Left ventricle myocardium superior (tissue), 1 donor: ENCODE results near the gene PHB1. TPM values are rescaled to one million over a fixed set of nuclear protein-coding genes. Genes with fewer than 3 reads are reported as not detected.
A peak's percentile ranks its signal among the peaks of the same experiment; 100 is the strongest.
"Not testable (repeated sequence)": the region's sequence is repeated elsewhere in the genome, so short reads cannot be mapped to it uniquely, and the experiment has no call there.

Experiments
- ATAC-seq: fragments of 200-7000 bp; cut with Tn5 transposase; one replicate; pipeline ENCODE4 v1.9.1; 2020; ENCODE audit warnings: mild to moderate bottlenecking, moderate library complexity
- DNase-seq: peaks from one replicate; pipeline ENCODE4 v3.0.0-alpha.2; 2020
- intact Hi-C: fragments of 100-400 bp; cut with micrococcal nuclease; formaldehyde crosslinking; loops from one replicate; pipeline ENCODE4 v1.11.0; 2022
- total RNA-seq: library from RNA; stranded (reverse); fragmentation: NEBNext Ultra II Directional; extraction: Animal tissue kit (Norgen Biotek cat#: 25700); gene quantifications from one replicate; pipeline ENCODE4 v1.2.1, GENCODE V29; 2021
- donor health status: DM: no; HTN: yes; CAD: no; lungs with severe emphysema.

The PHB1 gene
- total RNA-seq, 1 donor from 2014 or later, result 245 TPM

DNA sequence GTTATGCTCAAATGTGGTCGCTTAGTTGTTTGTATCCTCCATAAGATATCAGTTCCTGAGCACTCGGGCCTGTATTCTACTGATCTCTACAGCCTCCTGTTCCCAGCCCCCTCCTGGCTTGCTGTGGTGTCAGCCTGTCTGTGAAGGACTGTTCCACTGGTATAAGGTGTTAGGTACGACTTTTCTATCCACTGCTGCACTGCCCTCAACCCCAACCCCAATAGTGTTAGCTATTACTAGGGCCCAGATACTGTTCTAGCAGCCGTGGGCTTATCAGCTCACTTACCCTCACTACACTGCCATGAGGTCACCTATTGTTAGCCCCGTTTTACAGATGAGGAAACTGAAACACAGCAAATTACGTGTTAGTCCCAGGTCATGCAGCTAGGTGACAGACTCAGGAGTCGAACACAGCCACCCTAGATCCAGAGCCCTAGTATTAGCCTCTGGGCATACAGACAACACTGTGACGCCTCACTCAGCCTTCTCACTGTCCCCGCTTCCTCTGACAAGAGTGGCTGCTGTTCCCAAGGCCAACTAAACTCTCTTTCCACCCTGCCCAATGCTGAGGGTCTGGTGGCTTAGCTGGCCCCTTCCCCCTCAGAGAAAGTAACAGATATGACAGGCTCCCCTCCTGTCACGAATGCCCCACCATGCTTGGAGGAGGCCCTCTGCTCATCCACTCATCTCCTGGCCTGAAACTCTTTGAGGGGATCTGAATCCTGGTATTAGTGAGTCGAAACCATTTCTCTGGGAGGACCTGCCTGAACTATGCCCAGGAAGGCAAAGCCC is 27.0 kb downstream of the PHB1 start:
- ATAC-seq (no peak), DNase-seq (no peak)
- intact Hi-C loops, result no loop called here

DNA sequence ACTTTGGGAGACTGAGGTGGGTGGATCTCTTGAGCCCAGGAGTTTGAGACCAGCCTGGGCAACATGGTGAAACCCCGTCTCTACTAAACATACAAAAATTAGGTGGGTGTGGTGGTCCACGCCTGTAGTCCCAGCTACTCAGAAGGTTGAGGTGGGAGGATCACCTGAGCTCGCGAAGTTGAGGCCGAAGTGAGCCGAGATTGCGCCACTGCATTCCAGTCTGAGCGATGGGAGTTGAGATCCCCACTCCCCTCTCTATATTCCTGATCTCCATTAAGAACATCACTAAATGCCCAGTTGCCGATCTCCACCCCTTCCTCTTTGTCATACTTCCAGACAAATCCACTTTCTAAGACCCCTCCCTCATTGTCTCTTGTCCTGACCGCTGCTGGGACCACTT is 28.3 kb downstream of the PHB1 start:
- no peak for DNase-seq
- no peak for ATAC-seq
- intact Hi-C loops, result no loop called here

DNA sequence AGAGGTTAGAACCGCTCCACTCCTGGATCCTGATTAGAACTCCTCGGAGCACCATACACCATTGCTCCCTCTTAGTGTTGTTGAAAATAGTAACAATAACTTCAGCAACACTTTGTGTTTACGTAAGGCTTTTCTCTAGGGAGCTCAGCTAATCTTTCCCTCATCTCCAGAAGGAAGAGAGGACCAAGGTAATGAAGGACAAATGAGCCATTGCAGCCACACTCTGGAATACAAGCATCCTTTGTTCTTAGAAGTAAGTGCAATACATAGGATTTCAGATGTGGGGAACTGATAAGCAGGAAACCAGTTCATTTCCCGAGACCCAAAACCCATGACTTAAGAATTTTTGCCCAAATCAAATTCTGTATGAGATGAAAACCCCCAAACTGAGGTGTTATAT is 29.7 kb downstream of the PHB1 start:
- intact Hi-C loops, result no loop called here
- ATAC-seq, result no peak
- DNase-seq, result no peak

DNA sequence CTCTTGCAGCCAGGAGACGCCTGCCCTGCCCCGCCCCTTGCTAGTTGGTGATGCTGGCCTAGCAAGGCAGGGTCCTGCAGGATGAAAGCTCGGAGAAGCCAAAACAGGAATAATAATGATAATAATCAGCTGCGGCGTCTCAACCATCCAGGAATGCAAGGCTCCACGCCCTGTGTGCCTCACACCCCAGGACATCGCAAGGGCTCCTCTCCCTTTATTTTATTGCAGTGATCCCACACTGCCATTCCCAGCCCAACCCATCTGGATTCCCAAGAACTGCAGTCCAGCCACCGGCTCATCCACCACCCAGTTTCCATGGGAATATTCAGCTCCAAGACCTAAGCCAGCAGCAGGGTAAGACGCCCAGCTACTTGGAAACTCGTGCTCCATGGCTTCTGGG is 31.6 kb downstream of the PHB1 start:
- ATAC-seq (no peak), DNase-seq (no peak)
- intact Hi-C loops, result no loop called here

DNA sequence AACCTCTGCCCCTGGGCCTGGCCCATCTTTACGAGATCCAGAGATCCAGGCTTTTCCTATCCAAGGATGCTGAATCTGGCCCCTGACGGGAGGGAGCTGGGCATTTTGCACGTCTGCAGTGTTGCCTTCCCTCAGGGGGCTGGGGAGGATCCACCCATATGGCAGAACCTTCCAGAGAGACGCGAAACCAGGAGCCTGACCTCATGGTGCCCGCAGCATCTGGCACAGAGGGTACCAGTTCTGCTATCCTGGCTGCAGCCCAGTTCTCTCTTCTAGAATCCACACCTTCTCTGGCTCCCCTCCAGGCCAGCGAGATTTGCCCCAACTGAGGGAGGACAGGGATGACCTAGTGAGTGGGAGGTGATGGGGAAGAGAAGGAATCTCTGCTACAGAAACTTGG is 32.1 kb downstream of the PHB1 start:
- DNase-seq, result peak; percentile 48
- intact Hi-C loops, result no loop called here

DNA sequence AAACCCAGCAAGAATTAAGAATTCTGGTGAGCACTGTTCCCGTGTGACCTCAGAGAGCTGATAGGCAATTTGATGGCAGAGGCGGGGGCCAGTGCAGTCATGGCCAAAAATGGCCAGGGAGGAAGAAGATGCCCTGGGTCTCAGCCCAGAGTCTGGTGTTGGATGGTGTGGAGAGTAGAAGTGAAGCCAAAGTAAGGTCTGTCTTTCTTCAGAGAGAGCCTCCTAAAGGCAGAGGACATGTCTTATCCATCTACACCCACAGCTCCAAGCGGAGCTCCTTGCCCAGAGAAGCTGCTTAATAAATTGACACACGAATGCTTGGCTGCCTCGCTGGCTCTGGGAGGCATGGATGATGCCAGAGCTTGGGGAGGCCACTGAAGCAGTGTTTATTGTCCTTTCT is 32.9 kb downstream of the PHB1 start:
- DNase-seq (no peak), ATAC-seq (no peak)
- intact Hi-C loops, result no loop called here

More for the DNA sequence above, 32.1 kb downstream of the PHB1 start:
- peak; percentile 59 for ATAC-seq

DNA sequence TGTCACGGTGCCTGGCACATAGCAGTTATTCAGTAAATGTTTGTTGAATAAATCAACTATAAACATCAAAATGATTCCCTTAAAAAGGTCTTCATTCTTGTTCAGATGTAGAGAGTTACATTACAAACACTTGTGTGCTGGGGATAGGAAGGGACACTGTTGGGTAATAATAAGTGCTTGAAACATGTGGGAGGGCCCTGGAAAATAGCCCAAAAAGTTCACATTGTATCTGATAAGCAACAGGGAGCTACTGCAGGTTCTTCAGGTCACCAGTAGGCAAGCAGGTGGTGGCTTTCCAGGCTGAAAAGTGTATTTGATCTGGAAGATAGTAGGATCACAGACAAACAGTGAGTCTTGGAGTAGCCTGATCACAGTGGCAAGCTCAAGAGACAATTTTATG is 33.6 kb downstream of the PHB1 start:
- intact Hi-C loops, result no loop called here
- ATAC-seq (no peak), DNase-seq (no peak)

DNA sequence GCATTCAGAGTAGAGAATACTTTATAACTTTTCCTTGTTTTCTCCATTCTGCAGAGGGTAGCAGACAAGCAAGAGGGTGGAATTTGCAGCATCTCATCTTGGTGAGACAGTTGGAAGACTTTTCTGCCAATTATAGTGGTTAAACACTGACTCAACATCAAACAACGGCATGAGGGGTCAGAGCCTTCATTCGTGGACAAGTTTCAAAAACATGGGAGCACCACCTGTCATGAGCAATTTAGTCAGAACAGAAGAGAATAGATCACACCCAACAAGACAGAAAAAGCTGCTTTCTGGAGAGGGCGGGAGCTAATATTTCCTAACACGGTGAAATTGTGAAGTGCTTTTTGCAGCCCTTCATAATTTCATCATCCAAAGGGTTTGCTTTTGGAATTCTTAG is 34.8 kb downstream of the PHB1 start:
- no peak for ATAC-seq
- intact Hi-C loops, result no loop called here
- DNase-seq, result no peak

DNA sequence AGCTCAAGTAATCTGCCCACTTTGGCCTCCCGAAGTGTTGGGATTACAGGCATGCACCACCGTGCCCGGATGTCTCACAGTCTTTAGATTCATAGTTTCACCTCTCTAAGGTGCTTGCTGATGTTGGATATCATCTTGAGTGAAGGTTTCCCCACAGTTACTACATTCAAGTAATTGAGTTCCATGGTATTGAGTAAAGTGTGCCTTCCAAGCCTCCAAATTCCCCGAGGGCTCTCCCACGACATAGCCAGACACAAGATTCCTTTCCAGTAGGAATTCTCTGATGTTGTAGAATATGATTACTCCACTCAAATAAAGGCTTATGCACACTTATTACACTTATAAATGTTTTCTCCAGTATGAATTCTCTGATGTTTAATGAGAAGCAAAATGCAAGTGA is 36.4 kb downstream of the PHB1 start:
- DNase-seq, result no peak

DNA sequence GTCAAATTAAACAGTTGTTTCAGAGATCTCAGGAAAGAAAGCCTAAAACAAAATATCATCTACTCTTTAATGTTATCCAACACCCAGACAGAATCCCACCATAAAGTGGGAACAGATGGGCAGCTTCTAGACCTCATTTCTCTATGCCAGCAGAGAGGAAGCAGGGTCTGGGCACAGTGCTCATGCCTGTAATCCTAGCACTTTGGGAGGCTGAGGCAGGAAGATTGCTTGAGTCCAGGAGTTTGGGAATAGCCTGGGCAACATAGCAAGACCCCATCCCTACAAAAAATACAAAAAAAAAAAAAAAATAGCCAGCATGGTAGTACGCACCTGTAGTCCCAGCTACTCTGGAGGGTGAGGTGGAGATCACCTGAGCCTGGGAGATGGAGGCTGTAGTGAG is 39.1 kb downstream of the PHB1 start:
- ATAC-seq, result no peak
- intact Hi-C loops, result no loop called here
- no peak for DNase-seq

More for the DNA sequence above, 36.4 kb downstream of the PHB1 start:
- no peak for ATAC-seq
- intact Hi-C loops, result no loop called here

DNA sequence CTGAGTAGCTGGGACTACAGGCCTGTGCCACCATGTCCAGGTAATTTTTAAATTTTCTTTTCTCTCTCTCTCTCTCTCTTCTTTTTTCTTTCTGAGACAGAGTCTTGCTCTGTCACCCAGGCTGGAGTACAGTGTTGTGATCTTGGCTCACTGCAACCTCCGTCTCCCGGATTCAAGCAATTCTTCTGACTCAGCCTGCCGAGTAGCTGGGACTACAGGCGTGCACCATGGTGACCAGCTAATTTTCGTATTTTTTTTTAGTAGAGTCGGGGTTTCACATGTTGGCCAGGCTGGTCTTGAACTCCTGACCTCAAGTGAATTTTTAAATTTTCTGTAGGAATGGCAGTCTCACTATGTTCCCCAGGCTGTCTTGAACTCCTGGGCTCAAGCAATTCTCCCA is 41.6 kb downstream of the PHB1 start:
- ATAC-seq (no peak), DNase-seq (no peak)
- intact Hi-C loops, result no loop called here

DNA sequence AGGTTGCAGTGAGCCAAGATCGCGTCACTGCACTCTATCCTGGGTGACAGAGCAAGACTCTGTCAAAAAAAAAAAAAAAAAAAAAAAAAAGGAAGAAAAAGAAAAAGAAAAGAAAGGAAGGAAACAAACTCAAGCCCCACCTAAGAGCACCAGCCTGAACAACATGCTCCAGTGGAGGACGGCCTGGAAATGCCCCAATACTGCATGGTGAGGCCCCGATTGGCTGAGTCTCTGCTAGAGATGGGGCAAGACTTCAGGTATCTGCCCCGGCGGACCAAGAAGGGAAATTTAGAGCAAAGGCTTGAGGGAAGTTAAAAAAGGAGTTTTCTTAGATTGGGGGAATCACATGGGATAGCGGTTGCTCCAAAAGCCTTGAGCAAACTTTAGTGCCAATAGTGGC is 42.3 kb downstream of the PHB1 start:
- no peak for ATAC-seq
- intact Hi-C loops, result no loop called here
- DNase-seq, result no peak

DNA sequence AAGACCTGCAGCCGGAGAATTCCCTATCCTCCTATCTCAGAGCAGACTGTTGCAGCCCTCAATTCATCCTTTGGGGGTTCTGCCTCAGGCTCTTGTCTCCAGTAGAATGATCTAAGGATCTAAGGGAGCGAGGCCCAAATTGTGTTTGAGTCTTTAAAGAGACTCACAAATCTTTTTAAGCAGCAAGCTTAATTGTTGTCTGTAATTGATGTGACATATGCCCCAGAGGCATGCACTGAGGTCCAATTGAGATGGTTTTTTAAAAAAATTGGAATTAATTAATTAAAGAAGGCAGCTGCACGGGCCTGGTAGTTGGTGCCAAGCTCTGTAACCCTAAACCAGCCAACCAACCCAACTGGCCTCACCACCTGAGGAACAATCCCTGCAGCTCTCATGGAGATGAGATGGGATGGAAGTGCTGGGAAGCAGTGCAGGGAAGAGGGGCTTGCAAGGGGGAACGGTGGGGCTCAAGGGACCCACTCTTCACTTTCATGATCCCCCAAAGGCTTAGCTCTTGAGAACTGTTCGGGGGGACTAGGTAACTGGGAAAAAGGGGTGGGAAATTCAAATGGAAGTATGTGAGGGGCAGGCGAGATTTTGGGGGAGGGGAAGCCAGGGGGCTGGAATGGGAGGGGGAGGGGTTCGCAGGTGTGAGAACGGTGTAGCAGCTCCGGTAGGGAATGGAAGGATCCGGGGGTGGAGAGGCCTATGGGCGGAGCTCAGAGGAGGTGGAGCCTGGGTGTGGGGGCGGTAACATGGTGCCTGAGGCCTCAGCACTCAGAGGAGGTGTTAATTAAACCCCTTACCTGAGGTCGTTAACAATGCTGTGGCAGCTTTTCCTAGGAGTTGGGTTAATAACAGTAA is 43.5 kb downstream of the PHB1 start:
- intact Hi-C loops, result no loop called here
- ATAC-seq, result no peak
- DNase-seq, result no peak

DNA sequence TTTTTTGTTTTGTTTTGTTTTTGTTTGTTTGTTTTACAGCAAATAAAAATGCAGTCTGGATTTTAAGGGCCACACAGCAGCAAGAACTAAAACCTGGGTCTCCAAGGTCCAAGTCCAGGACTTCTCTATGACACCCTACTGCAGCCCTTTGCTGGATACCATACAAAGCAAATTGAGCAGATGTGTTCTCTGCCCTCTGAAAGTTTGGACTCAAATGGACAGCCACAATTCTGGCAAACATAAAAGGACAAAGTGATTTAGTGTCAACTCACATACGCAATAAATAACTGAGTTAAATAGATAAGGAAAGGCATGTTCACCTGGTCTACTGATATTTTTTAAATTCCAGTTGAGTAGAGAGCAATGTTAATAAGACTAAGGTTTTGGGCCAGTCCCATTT is 44.9 kb downstream of the PHB1 start:
- no peak for ATAC-seq
- no peak for DNase-seq
- intact Hi-C loops, result no loop called here

DNA sequence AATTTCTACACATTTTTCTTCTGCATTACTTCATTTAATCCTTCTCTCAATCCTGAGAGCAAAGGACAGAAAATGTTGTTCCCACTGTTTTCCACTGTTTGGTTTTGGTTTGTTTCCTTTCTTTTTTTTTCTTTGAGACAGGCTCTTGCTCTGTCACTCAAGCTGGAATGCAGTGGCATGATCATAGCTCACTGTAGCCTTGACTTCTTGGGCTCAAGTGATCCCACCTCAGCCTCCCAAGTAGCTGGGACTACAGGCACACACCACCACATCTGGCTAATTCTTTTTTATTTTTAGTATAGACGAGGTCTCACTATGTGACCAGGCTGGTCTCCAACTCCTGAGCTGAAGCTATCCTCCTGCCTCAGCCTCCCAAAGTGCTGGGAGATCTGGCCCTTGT is 45.6 kb downstream of the PHB1 start:
- intact Hi-C loops, result no loop called here
- DNase-seq (no peak), ATAC-seq (no peak)

DNA sequence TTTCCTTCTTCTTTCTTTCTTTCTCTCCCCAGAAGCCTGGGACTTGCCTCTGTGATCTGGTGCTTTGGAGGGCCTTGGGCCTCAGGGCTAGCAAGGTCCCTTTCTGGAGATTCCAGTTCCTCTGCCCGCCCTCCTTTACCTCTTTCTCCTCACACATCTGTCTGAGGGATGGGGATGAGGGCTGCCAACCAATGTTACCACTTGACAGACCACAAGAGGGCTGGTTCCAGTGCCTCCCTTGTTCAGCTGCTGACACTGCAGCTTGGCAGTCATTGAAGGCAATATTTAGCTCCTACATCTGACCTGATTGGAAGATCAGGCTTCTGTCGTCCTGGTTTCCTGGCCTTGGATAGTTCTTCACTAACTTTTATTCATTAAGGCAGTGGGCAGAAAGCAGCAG is 49.0 kb downstream of the PHB1 start:
- intact Hi-C loops, result no loop called here
- DNase-seq (no peak), ATAC-seq (no peak)

DNA sequence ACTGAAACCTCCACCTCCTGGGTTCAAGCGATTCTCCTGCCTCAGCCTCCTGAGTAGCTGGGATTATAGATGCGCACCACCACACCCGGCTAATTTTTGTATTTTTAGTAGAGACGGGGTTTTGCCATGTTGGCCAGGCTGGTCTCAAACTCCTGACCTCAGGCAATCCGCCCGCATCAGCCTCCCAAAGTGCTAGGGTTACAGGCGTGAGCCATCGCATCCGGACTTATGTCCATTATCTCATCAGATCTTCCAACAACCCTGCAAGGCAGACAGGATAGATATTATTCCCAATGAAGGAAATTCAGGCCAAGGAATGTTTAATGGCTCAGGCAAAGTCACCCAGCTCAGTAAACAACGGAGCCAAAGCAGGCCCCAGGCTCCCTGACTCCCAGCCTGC is 49.6 kb downstream of the PHB1 start:
- intact Hi-C loops, ATAC-seq, DNase-seq: not testable (repeated sequence)

DNA sequence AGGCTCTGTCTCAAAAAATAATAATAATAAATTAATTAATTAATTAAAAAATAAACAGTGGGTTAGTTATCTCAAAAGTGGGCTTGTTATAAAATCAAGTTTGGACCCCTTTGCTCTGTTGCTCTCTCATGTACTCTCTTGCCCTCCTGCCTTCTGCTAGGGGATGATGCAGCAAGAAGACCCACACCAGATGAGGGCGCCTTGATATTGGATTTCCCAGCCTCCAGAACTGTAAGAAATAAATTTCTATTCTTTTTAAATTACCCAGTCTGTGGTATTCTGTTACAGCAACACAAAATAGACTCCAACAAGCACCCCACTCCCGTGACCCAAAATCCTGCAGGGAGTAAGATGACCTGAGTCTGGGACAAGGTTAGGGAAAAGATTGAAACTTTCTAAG is 50.6 kb downstream of the PHB1 start:
- intact Hi-C loops, result no loop called here
- DNase-seq (no peak), ATAC-seq (no peak)

DNA sequence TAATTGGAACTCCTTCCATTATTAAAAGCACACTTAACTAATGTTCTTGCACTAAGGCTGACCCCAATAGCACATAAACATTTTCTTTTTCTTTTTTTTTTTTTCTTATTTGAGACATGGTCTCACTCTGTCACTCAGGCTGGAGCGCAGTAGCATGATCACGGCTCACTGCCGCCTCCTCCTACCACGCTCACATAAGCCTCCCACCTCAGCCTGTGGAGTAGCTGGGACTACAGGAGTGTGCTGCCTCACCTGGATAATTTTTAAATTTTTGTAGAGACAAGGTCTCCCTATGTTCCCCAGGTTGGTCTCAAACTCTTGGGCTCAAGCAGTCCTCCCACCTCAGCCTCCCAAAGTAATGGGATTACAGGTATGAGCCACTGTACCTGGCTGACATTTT is 51.4 kb downstream of the PHB1 start:
- DNase-seq (no peak), ATAC-seq (no peak)
- intact Hi-C loops, result no loop called here

DNA sequence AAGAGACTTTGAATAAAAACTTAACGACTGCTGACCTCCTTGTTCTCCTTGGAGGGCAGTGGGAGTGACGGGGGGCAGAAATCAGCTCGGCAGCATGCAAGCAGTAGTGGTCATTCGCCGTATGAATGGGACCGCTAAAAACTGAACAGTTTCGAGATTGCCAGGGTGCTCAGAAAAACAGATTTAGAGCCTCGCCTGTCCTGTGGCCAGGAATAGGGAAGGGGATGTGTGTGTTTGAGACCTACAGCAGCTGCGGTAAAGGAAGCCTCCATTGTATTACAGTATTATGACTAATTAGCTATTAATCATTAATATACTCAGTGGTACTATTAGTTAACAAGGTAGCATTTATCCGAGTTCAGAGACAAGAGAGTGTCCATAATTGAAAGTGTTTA is 52.0 kb downstream of the PHB1 start:
- DNase-seq (no peak), ATAC-seq (no peak)
- intact Hi-C loops, result no loop called here
